ENCODE measurements around the gene CDK18.

Gene CDK18

GRCh38 chr1:205508227-205508714 is 3.8 kb downstream of the CDK18 start:
- Histone ChIP-seq H3K9ac (ENCODE audit: low read length) (no peak overlapping the region), H3K4me1 (ENCODE audit: insufficient read depth, low read length) (peaks cover 31% of the 10 kb centered on the region), H3K27ac (ENCODE audit: low read depth, low read length) (no peak overlapping the region), H3K27me3 (ENCODE audit: control insufficient read depth in 1 of 2, insufficient read depth in 2 of 2, low read length in 2 of 2) (no peaks in the 10 kb centered on the region), H3K36me3 (ENCODE audit: insufficient read depth, low read length) (no peaks in the 10 kb centered on the region), H3K9me3 (ENCODE audit: low read length) (no peaks in the 10 kb centered on the region), H3K4me3 (ENCODE audit: low read depth in 1 of 2, low read length in 2 of 2) (no peak overlapping the region)

DNA sequence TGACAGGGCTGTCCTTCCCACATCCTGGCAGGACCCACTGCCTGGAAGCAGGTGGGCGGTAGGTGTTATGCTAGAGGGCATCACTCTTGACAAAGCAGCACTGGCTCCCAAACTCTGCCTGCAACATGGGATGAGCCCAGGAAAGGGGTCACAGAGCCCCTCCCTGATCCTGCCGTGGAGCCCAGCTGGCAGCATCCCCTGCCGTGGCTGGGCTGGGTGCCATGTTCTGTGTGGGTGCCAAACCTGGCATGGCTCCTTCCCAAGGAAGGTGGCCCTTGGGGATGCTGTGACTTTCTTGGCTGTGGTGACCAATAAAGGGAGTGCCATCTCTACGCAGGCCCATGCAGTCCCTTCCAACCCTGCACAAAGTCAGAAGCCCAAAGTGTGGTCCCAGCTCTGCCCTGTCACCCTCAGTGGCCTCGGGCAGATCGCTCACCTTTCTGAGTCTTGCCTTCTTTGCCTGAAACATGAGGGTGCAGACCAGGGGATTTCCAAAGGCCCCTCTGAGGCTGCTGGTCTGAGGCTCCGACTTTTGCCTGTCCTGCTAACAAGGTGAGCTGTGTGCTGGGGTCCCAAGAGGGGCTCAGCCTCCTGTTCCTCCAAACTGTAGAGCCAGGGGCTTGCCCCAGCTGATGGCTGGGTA is 6.0 kb downstream of the CDK18 start:
- H3K27ac ChIP-seq (ENCODE audit: low read depth, low read length) = no peak overlapping the region
- no peak overlapping the region for H3K9ac ChIP-seq (ENCODE audit: low read length)
- H3K27me3 ChIP-seq (ENCODE audit: control insufficient read depth in 1 of 2, insufficient read depth in 2 of 2, low read length in 2 of 2) = no peaks in the 10 kb centered on the region
- peaks cover 26% of the 10 kb centered on the region for H3K4me1 ChIP-seq (ENCODE audit: insufficient read depth, low read length)
- H3K4me3 ChIP-seq (ENCODE audit: low read depth in 1 of 2, low read length in 2 of 2) = no peak overlapping the region
- no peaks in the 10 kb centered on the region for H3K36me3 ChIP-seq (ENCODE audit: insufficient read depth, low read length)
- no peaks in the 10 kb centered on the region for H3K9me3 ChIP-seq (ENCODE audit: low read length)

GRCh38 chr1:205510951-205511330 is 6.5 kb downstream of the CDK18 start:
- no peak overlapping the region for H3K27ac ChIP-seq (ENCODE audit: low read depth, low read length)
- H3K4me3 ChIP-seq (ENCODE audit: low read depth in 1 of 2, low read length in 2 of 2) = no peak overlapping the region
- no peaks in the 10 kb centered on the region for H3K36me3 ChIP-seq (ENCODE audit: insufficient read depth, low read length)
- H3K4me1 ChIP-seq (ENCODE audit: insufficient read depth, low read length) = peaks cover 26% of the 10 kb centered on the region
- no peaks in the 10 kb centered on the region for H3K9me3 ChIP-seq (ENCODE audit: low read length)
- no peaks in the 10 kb centered on the region for H3K27me3 ChIP-seq (ENCODE audit: control insufficient read depth in 1 of 2, insufficient read depth in 2 of 2, low read length in 2 of 2)
- H3K9ac ChIP-seq (ENCODE audit: low read length) = no peak overlapping the region

- Histone ChIP-seq H3K27ac (ENCODE audit: low read depth, low read length) (no peak overlapping the region), H3K9me3 (ENCODE audit: low read length) (no peaks in the 10 kb centered on the region), H3K4me3 (ENCODE audit: low read depth in 1 of 2, low read length in 2 of 2) (no peak overlapping the region), H3K27me3 (ENCODE audit: control insufficient read depth in 1 of 2, insufficient read depth in 2 of 2, low read length in 2 of 2) (no peaks in the 10 kb centered on the region), H3K4me1 (ENCODE audit: insufficient read depth, low read length) (peaks cover 35% of the 10 kb centered on the region), H3K36me3 (ENCODE audit: insufficient read depth, low read length) (no peaks in the 10 kb centered on the region), H3K9ac (ENCODE audit: low read length) (no peak overlapping the region)
Observed at GRCh38 chr1:205512059-205513045, 7.9 kb downstream of the CDK18 start.

- Histone ChIP-seq H3K9me3 (ENCODE audit: low read length) (no peaks in the 10 kb centered on the region), H3K36me3 (ENCODE audit: insufficient read depth, low read length) (no peaks in the 10 kb centered on the region), H3K4me1 (ENCODE audit: insufficient read depth, low read length) (peaks cover 49% of the 10 kb centered on the region), H3K27ac (ENCODE audit: low read depth, low read length) (no peak overlapping the region), H3K9ac (ENCODE audit: low read length) (no peak overlapping the region), H3K27me3 (ENCODE audit: control insufficient read depth in 1 of 2, insufficient read depth in 2 of 2, low read length in 2 of 2) (no peaks in the 10 kb centered on the region), H3K4me3 (ENCODE audit: low read depth in 1 of 2, low read length in 2 of 2) (no peak overlapping the region)
Observed at GRCh38 chr1:205513774-205514173, 9.3 kb downstream of the CDK18 start.

- Histone ChIP-seq H3K9ac (ENCODE audit: low read length) (no peak overlapping the region), H3K4me3 (ENCODE audit: low read depth in 1 of 2, low read length in 2 of 2) (no peak overlapping the region), H3K27ac (ENCODE audit: low read depth, low read length) (no peak overlapping the region), H3K36me3 (ENCODE audit: insufficient read depth, low read length) (no peaks in the 10 kb centered on the region), H3K27me3 (ENCODE audit: control insufficient read depth in 1 of 2, insufficient read depth in 2 of 2, low read length in 2 of 2) (no peaks in the 10 kb centered on the region), H3K9me3 (ENCODE audit: low read length) (no peaks in the 10 kb centered on the region), H3K4me1 (ENCODE audit: insufficient read depth, low read length) (peaks cover 56% of the 10 kb centered on the region)
Observed at GRCh38 chr1:205514211-205515142, 10.0 kb downstream of the CDK18 start.

- H3K9ac ChIP-seq (ENCODE audit: low read length) = no peak overlapping the region
- H3K36me3 ChIP-seq (ENCODE audit: insufficient read depth, low read length) = no peaks in the 10 kb centered on the region
- no peak overlapping the region for H3K4me3 ChIP-seq (ENCODE audit: low read depth in 1 of 2, low read length in 2 of 2)
- H3K27ac ChIP-seq (ENCODE audit: low read depth, low read length) = peak overlapping the region; percentile 41
- H3K27me3 ChIP-seq (ENCODE audit: control insufficient read depth in 1 of 2, insufficient read depth in 2 of 2, low read length in 2 of 2) = no peaks in the 10 kb centered on the region
- H3K4me1 ChIP-seq (ENCODE audit: insufficient read depth, low read length) = peaks cover 64% of the 10 kb centered on the region
- no peaks in the 10 kb centered on the region for H3K9me3 ChIP-seq (ENCODE audit: low read length)
Observed at GRCh38 chr1:205515781-205516253, 11.3 kb downstream of the CDK18 start.

GRCh38 chr1:205516362-205516761 is 11.9 kb downstream of the CDK18 start:
- Histone ChIP-seq H3K9me3 (ENCODE audit: low read length) (no peaks in the 10 kb centered on the region), H3K4me3 (ENCODE audit: low read depth in 1 of 2, low read length in 2 of 2) (no peak overlapping the region), H3K4me1 (ENCODE audit: insufficient read depth, low read length) (peaks cover 64% of the 10 kb centered on the region), H3K27me3 (ENCODE audit: control insufficient read depth in 1 of 2, insufficient read depth in 2 of 2, low read length in 2 of 2) (no peaks in the 10 kb centered on the region), H3K27ac (ENCODE audit: low read depth, low read length) (peak overlapping the region; percentile 41), H3K9ac (ENCODE audit: low read length) (no peak overlapping the region), H3K36me3 (ENCODE audit: insufficient read depth, low read length) (no peaks in the 10 kb centered on the region)

DNA sequence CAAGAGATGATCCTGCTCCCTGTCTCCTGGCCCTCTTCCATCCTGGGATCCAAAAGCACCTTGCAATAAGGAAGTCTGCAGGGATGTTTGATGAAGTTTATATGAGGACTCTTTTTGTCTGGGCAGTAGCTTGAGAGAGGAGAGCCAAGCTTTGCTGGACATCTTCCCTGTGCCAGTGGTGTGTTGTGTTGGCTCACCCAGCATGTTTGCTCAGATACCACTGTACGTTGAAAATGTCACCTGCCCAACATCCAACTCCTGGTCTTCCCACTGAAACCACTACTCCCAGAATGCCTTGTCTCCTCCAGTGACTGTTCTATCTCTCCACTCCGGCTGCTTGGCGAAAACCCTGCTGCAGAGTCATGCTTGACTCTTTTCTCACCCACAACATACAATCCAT is 12.8 kb downstream of the CDK18 start:
- peaks cover 58% of the 10 kb centered on the region for H3K4me1 ChIP-seq (ENCODE audit: insufficient read depth, low read length)
- H3K4me3 ChIP-seq (ENCODE audit: low read depth in 1 of 2, low read length in 2 of 2) = no peak overlapping the region
- peak overlapping the region; percentile 41 for H3K27ac ChIP-seq (ENCODE audit: low read depth, low read length)
- H3K9ac ChIP-seq (ENCODE audit: low read length) = no peak overlapping the region
- H3K36me3 ChIP-seq (ENCODE audit: insufficient read depth, low read length) = no peaks in the 10 kb centered on the region
- no peaks in the 10 kb centered on the region for H3K27me3 ChIP-seq (ENCODE audit: control insufficient read depth in 1 of 2, insufficient read depth in 2 of 2, low read length in 2 of 2)
- H3K9me3 ChIP-seq (ENCODE audit: low read length) = no peaks in the 10 kb centered on the region

- Histone ChIP-seq H3K4me3 (ENCODE audit: low read depth in 1 of 2, low read length in 2 of 2) (no peak overlapping the region), H3K36me3 (ENCODE audit: insufficient read depth, low read length) (no peaks in the 10 kb centered on the region), H3K9me3 (ENCODE audit: low read length) (no peaks in the 10 kb centered on the region), H3K4me1 (ENCODE audit: insufficient read depth, low read length) (peaks cover 58% of the 10 kb centered on the region), H3K27me3 (ENCODE audit: control insufficient read depth in 1 of 2, insufficient read depth in 2 of 2, low read length in 2 of 2) (no peaks in the 10 kb centered on the region), H3K9ac (ENCODE audit: low read length) (no peak overlapping the region), H3K27ac (ENCODE audit: low read depth, low read length) (no peak overlapping the region)
Observed at GRCh38 chr1:205517763-205518162, 13.3 kb downstream of the CDK18 start.
